D341Med (cell line): ENCODE data around the gene DUSP14.

Experiments
- DNase-seq: peaks from one replicate; pipeline ENCODE4 v3.0.0; 2012; ENCODE audit warnings: low spot score

DUSP14 gene

GRCh38 chr17:37562016-37562745 is 72.5 kb downstream of the DUSP14 start:
- DNase-seq: no peak
